ENCODE measurements around the gene RNF144A. TPM values are rescaled to one million over a fixed set of nuclear protein-coding genes. Genes with fewer than 3 reads are reported as not detected.

RNF144A gene
- total RNA-seq, 1 donor from 2014 or later, result 16.6 TPM

GRCh38 chr2:6913415-6914157 is 3.6 kb upstream of the RNF144A start:
- Mint-ChIP-seq H3K27ac (peak overlapping the region; percentile 75), H3K4me3 (peak overlapping the region; percentile 56), H3K27me3 (ENCODE audit: insufficient read depth) (peaks cover 17% of the 10 kb centered on the region), H3K4me1 (ENCODE audit: low read depth) (peaks cover 71% of the 10 kb centered on the region), H3K36me3 (ENCODE audit: low read depth) (peaks cover 13% of the 10 kb centered on the region), H3K9me3 (no peaks in the 10 kb centered on the region)
- peak; percentile 27 for DNase-seq (ENCODE audit: low spot score)
- intact Hi-C loops (cut with micrococcal nuclease), result loop anchor here (1.0 kb wide), 1 partner anchor 78 kb away; no protein-coding TSS in a partner anchor

- Mint-ChIP-seq H3K9me3 (no peaks in the 10 kb centered on the region), H3K36me3 (ENCODE audit: low read depth) (peaks cover 13% of the 10 kb centered on the region), H3K4me1 (ENCODE audit: low read depth) (peaks cover 67% of the 10 kb centered on the region), H3K27me3 (ENCODE audit: insufficient read depth) (peaks cover 14% of the 10 kb centered on the region), H3K27ac (peak overlapping the region; percentile 59), H3K4me3 (peak overlapping the region; percentile 46)
- DNase-seq (ENCODE audit: low spot score), result no peak
- intact Hi-C loops (cut with micrococcal nuclease), result no loop called here
These were observed 2.4 kb upstream of the RNF144A start for GRCh38 chr2:6914828-6915227.

GRCh38 chr2:6915399-6915798 is 1.8 kb upstream of the RNF144A start:
- intact Hi-C loops (cut with micrococcal nuclease), result no loop called here
- Mint-ChIP-seq H3K36me3 (ENCODE audit: low read depth) (peaks cover 9% of the 10 kb centered on the region), H3K27ac (no peak overlapping the region), H3K4me3 (peak overlapping the region; percentile 40), H3K9me3 (no peaks in the 10 kb centered on the region), H3K4me1 (ENCODE audit: low read depth) (peaks cover 61% of the 10 kb centered on the region), H3K27me3 (ENCODE audit: insufficient read depth) (peaks cover 16% of the 10 kb centered on the region)
- DNase-seq (ENCODE audit: low spot score), result no peak

- H3K27ac Mint-ChIP-seq, result peak overlapping the region; percentile 21
- no peaks in the 10 kb centered on the region for H3K9me3 Mint-ChIP-seq
- peaks cover 55% of the 10 kb centered on the region for H3K4me1 Mint-ChIP-seq (ENCODE audit: low read depth)
- H3K27me3 Mint-ChIP-seq (ENCODE audit: insufficient read depth), result peaks cover 16% of the 10 kb centered on the region
- DNase-seq (ENCODE audit: low spot score), result no peak
- peak overlapping the region; percentile 67 for H3K4me3 Mint-ChIP-seq
- peaks cover 9% of the 10 kb centered on the region for H3K36me3 Mint-ChIP-seq (ENCODE audit: low read depth)
- intact Hi-C loops (cut with micrococcal nuclease), result no loop called here
These were observed 988 bp upstream of the RNF144A start for GRCh38 chr2:6916224-6916623.

GRCh38 chr2:6916736-6917070 is 509 bp upstream of the RNF144A start:
- no peak for DNase-seq (ENCODE audit: low spot score)
- intact Hi-C loops (cut with micrococcal nuclease), result loop anchor here (1.0 kb wide), 3 partner anchors 10 to 39 kb away; partner anchors contain the start of gene RSAD2
- H3K4me3 Mint-ChIP-seq, result peak overlapping the region; percentile 67
- H3K36me3 Mint-ChIP-seq (ENCODE audit: low read depth), result peaks cover 9% of the 10 kb centered on the region
- H3K9me3 Mint-ChIP-seq, result no peaks in the 10 kb centered on the region
- H3K27ac Mint-ChIP-seq, result peak overlapping the region; percentile 21
- peaks cover 55% of the 10 kb centered on the region for H3K4me1 Mint-ChIP-seq (ENCODE audit: low read depth)
- H3K27me3 Mint-ChIP-seq (ENCODE audit: insufficient read depth), result peaks cover 16% of the 10 kb centered on the region

- no peaks in the 10 kb centered on the region for H3K9me3 Mint-ChIP-seq
These were observed 679 bp downstream of the RNF144A start for GRCh38 chr2:6917761-6918421.

GRCh38 chr2:6919901-6920742 is 2.9 kb downstream of the RNF144A start:
- peaks cover 46% of the 10 kb centered on the region for H3K4me1 Mint-ChIP-seq (ENCODE audit: low read depth)
- H3K27ac Mint-ChIP-seq, result no peak overlapping the region
- H3K4me3 Mint-ChIP-seq, result no peak overlapping the region
- peaks cover 17% of the 10 kb centered on the region for H3K36me3 Mint-ChIP-seq (ENCODE audit: low read depth)
- peaks cover 15% of the 10 kb centered on the region for H3K27me3 Mint-ChIP-seq (ENCODE audit: insufficient read depth)
- no peaks in the 10 kb centered on the region for H3K9me3 Mint-ChIP-seq
- no peak for DNase-seq (ENCODE audit: low spot score)
- intact Hi-C loops (cut with micrococcal nuclease), result no loop called here

More at GRCh38 chr2:6917761-6918421, 679 bp downstream of the RNF144A start:
- peaks cover 8% of the 10 kb centered on the region for H3K36me3 Mint-ChIP-seq (ENCODE audit: low read depth)
- DNase-seq (ENCODE audit: low spot score), result no peak
- peaks cover 47% of the 10 kb centered on the region for H3K4me1 Mint-ChIP-seq (ENCODE audit: low read depth)
- no peak overlapping the region for H3K27ac Mint-ChIP-seq
- peak overlapping the region; percentile 74 for H3K4me3 Mint-ChIP-seq
- intact Hi-C loops (cut with micrococcal nuclease), result loop anchor here (1.0 kb wide), 3 partner anchors 12 to 41 kb away; partner anchors contain the start of gene RSAD2
- H3K27me3 Mint-ChIP-seq (ENCODE audit: insufficient read depth), result peaks cover 13% of the 10 kb centered on the region

- H3K4me3 Mint-ChIP-seq, result no peak overlapping the region
- H3K4me1 Mint-ChIP-seq (ENCODE audit: low read depth), result peaks cover 48% of the 10 kb centered on the region
- peaks cover 12% of the 10 kb centered on the region for H3K27me3 Mint-ChIP-seq (ENCODE audit: insufficient read depth)
- no peak overlapping the region for H3K27ac Mint-ChIP-seq
- H3K36me3 Mint-ChIP-seq (ENCODE audit: low read depth), result peaks cover 17% of the 10 kb centered on the region
- intact Hi-C loops (cut with micrococcal nuclease), result no loop called here
- H3K9me3 Mint-ChIP-seq, result no peaks in the 10 kb centered on the region
- DNase-seq (ENCODE audit: low spot score), result no peak
These were observed 3.5 kb downstream of the RNF144A start for GRCh38 chr2:6920743-6921064.

GRCh38 chr2:6921321-6921922 is 4.2 kb downstream of the RNF144A start:
- intact Hi-C loops (cut with micrococcal nuclease), result no loop called here
- H3K27ac Mint-ChIP-seq, result peak overlapping the region; percentile 16
- no peak for DNase-seq (ENCODE audit: low spot score)
- H3K4me1 Mint-ChIP-seq (ENCODE audit: low read depth), result peaks cover 44% of the 10 kb centered on the region
- H3K9me3 Mint-ChIP-seq, result peaks cover 4% of the 10 kb centered on the region
- H3K36me3 Mint-ChIP-seq (ENCODE audit: low read depth), result peaks cover 18% of the 10 kb centered on the region
- H3K4me3 Mint-ChIP-seq, result peak overlapping the region; percentile 5
- H3K27me3 Mint-ChIP-seq (ENCODE audit: insufficient read depth), result peaks cover 10% of the 10 kb centered on the region

- Mint-ChIP-seq H3K4me1 (ENCODE audit: low read depth) (peaks cover 41% of the 10 kb centered on the region), H3K9me3 (peaks cover 12% of the 10 kb centered on the region), H3K36me3 (ENCODE audit: low read depth) (peaks cover 25% of the 10 kb centered on the region), H3K4me3 (no peak overlapping the region), H3K27me3 (ENCODE audit: insufficient read depth) (peaks cover 6% of the 10 kb centered on the region), H3K27ac (peak overlapping the region; percentile 58)
- intact Hi-C loops (cut with micrococcal nuclease), result no loop called here
- no peak for DNase-seq (ENCODE audit: low spot score)
These were observed 5.0 kb downstream of the RNF144A start for GRCh38 chr2:6922201-6922656.

- peaks cover 33% of the 10 kb centered on the region for H3K36me3 Mint-ChIP-seq (ENCODE audit: low read depth)
- DNase-seq (ENCODE audit: low spot score), result no peak
- H3K4me3 Mint-ChIP-seq, result no peak overlapping the region
- H3K4me1 Mint-ChIP-seq (ENCODE audit: low read depth), result peaks cover 44% of the 10 kb centered on the region
- peaks cover 6% of the 10 kb centered on the region for H3K27me3 Mint-ChIP-seq (ENCODE audit: insufficient read depth)
- no peak overlapping the region for H3K27ac Mint-ChIP-seq
- H3K9me3 Mint-ChIP-seq, result peaks cover 17% of the 10 kb centered on the region
- intact Hi-C loops (cut with micrococcal nuclease), result no loop called here
These were observed 6.1 kb downstream of the RNF144A start for GRCh38 chr2:6923319-6923718.

- peaks cover 46% of the 10 kb centered on the region for H3K4me1 Mint-ChIP-seq (ENCODE audit: low read depth)
These were observed 7.1 kb downstream of the RNF144A start for GRCh38 chr2:6924101-6924923.

More at GRCh38 chr2:6924101-6924923, 7.1 kb downstream of the RNF144A start:
- Mint-ChIP-seq H3K36me3 (ENCODE audit: low read depth) (peaks cover 36% of the 10 kb centered on the region), H3K4me3 (no peak overlapping the region), H3K9me3 (peaks cover 22% of the 10 kb centered on the region), H3K27ac (peak overlapping the region; percentile 1), H3K27me3 (ENCODE audit: insufficient read depth) (peaks cover 8% of the 10 kb centered on the region)
- intact Hi-C loops (cut with micrococcal nuclease), result no loop called here
- no peak for DNase-seq (ENCODE audit: low spot score)

Measured in activated T-helper 1 cell treated with anti-CD3 and anti-CD28 coated beads, Interleukin-12 subunit alpha, Interleukin-12 subunit beta, Interleukin-2, Interleukin-4 antibody, amounts not matched to agents 30 ng/mL and 10 ng/mL and 1 ng/mL, durations not matched to agents 14 hours and 24 hours and 36 hours (primary cell).